VCaP (cell line): Measurements from ENCODE around the gene RANBP10.

Experiments used
- H3K27ac ChIP-seq: fragments of 450-650 bp; 2 replicates; pipeline ENCODE4 v1.5.1; 2017
- CTCF ChIP-seq: fragments of 450-650 bp; conservative IDR thresholded peaks from 2 replicates; pipeline ENCODE4 v1.5.1; 2017; ENCODE audit warnings: mild to moderate bottlenecking, moderate library complexity

Gene RANBP10

GRCh38 chr16:67734731-67735201, 71.6 kb downstream of the RANBP10 start:
- H3K27ac ChIP-seq: no peak overlapping the region
- no peak for TF ChIP-seq CTCF

- no peak for TF ChIP-seq CTCF
- H3K27ac ChIP-seq: no peak overlapping the region
Observed at GRCh38 chr16:67733734-67734470, 72.5 kb downstream of the RANBP10 start.

DNA sequence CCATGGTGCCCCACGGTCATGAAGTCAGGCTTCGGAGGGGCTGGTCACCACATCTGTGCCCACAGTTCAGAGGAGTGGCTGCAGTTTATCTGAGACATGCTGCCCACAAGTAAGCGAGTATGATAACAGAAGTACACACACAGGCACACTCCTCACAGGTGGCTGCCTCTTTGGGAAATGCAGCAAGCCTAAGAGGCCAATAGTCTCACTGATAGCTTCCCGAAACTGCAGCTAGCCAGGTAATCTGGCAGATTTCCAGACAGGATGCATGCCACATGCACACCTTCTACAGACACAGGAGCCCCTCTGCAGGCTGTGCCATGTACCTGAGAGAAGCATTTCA, 74.6 kb downstream of the RANBP10 start:
- no peak overlapping the region for H3K27ac ChIP-seq
- no peak for TF ChIP-seq CTCF

- TF ChIP-seq CTCF: no peak
- H3K27ac ChIP-seq: no peak overlapping the region
Observed at GRCh38 chr16:67731071-67731752, 75.1 kb downstream of the RANBP10 start.

DNA sequence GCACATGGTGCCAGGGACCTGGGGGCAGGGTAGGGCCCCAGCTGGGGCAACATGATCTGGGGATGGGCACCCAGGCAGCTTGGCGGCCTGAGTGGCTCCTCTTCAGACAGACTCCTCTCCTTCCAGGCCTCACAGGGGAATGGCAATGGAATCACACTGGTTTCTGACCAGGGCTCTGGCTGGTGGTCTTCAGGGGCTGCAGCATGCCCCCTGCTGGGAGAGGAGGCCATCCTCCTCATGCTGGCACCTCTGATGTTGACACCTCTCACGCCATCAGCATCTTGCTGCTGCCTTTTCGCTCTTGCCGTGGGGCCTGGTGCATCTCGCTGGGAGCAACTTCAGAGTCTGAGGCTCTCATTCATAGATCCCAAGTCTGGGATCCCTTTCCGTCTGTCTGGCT, 76.0 kb downstream of the RANBP10 start:
- TF ChIP-seq CTCF: no peak
- no peak overlapping the region for H3K27ac ChIP-seq

GRCh38 chr16:67729636-67730248, 76.6 kb downstream of the RANBP10 start:
- H3K27ac ChIP-seq: no peak overlapping the region

More at GRCh38 chr16:67729636-67730248, 76.6 kb downstream of the RANBP10 start:
- no peak for TF ChIP-seq CTCF
